GM18861 (cell line): ENCODE measurements around the gene SHISA8.

Source experiments
- ATAC-seq: cut with Tn5 transposase; IDR thresholded peaks from one replicate; pipeline ENCODE4 v1.9.1; 2021; ENCODE audit not compliant: unreplicated experiment

SHISA8 gene

GRCh38 chr22:41862530-41863266 is 52.2 kb downstream of the SHISA8 start:
- ATAC-seq = peak; percentile 41

GRCh38 chr22:41862160-41862529 is 52.7 kb downstream of the SHISA8 start:
- ATAC-seq = peak; percentile 47
